H1 (cell line): ENCODE data around the gene RBM14. TPM values are rescaled to one million over a fixed set of nuclear protein-coding genes. Genes with fewer than 3 reads are reported as not detected.
A peak's percentile ranks its signal among the peaks of the same experiment; 100 is the strongest.

Source experiments
- ATF2 ChIP-seq: IDR thresholded peaks from 2 replicates; pipeline ENCODE4 v1.6.1; 2012; ENCODE audit warnings: low read length, inconsistent platforms
- BACH1 ChIP-seq: IDR thresholded peaks from 2 replicates; pipeline ENCODE4 v1.6.1; 2012; ENCODE audit warnings: low read length, improper control_type of control experiment
- CBX5 ChIP-seq: fragments of 300-800, 300-1000 bp; sonication (generic); IDR thresholded peaks from 2 replicates; pipeline ENCODE4 v1.7.1; 2016; ENCODE audit warnings: antibody characterized with exemption, low read length, low read depth
- CREB1 ChIP-seq: IDR thresholded peaks from 2 replicates; pipeline ENCODE4 v1.6.1; 2012; ENCODE audit warnings: inconsistent platforms
- CTCF ChIP-seq, 3 experiments: IDR thresholded peaks; 1 replicate in 2 of 3; 2 replicates in 1 of 3; pipeline versions ENCODE4 v1.5.1 to v1.6.1; 2011; ENCODE audit warnings: low read length in 3 of 3, mild to moderate bottlenecking in 3 of 3, inconsistent platforms in 2 of 3, low read depth in 1 of 3, moderate library complexity in 1 of 3; ENCODE audit not compliant: insufficient read depth in 1 of 3; ENCODE audit errors: control extremely low read depth in 1 of 3
- E2F6 ChIP-seq: IDR thresholded peaks from 2 replicates; pipeline ENCODE4 v1.6.1; 2012; ENCODE audit warnings: inconsistent platforms
- EP300 ChIP-seq, 2 experiments: IDR thresholded peaks; 1 replicate in 1 of 2; 2 replicates in 1 of 2; pipeline ENCODE4 v1.6.1; 2011 to 2012; ENCODE audit warnings: low read depth in 2 of 2, low read length in 2 of 2, mild to moderate bottlenecking in 2 of 2, borderline replicate concordance in 1 of 2, inconsistent platforms in 1 of 2, moderate library complexity in 1 of 2
- EZH2 ChIP-seq: fragments of 200-600 bp; sonication (generic); IDR thresholded peaks from 2 replicates; pipeline ENCODE4 v1.7.1; 2012; ENCODE audit warnings: low read depth, mild to moderate bottlenecking, moderate library complexity, low read length, inconsistent platforms; ENCODE audit not compliant: severe bottlenecking
- JUN ChIP-seq: IDR thresholded peaks from 2 replicates; pipeline ENCODE4 v1.6.1; 2011; ENCODE audit warnings: low read depth, mild to moderate bottlenecking, improper control_type of control experiment, low read length
- KDM5A ChIP-seq: fragments of 200-600 bp; IDR thresholded peaks from 2 replicates; pipeline ENCODE4 v1.7.1; 2012; ENCODE audit warnings: mild to moderate bottlenecking, low read length, inconsistent platforms, mixed read lengths
- MAX ChIP-seq: IDR thresholded peaks from 2 replicates; pipeline ENCODE4 v1.6.1; 2012; ENCODE audit warnings: inconsistent platforms
- POLR2AphosphoS5 ChIP-seq: IDR thresholded peaks from 2 replicates; pipeline ENCODE4 v1.6.1; 2011; ENCODE audit warnings: low read depth, low read length
- RBBP5 ChIP-seq: IDR thresholded peaks from 2 replicates; pipeline ENCODE4 v1.7.1; 2012; ENCODE audit warnings: low read depth, mild to moderate bottlenecking, inconsistent platforms, low read length, moderate library complexity, borderline replicate concordance
- SIN3A ChIP-seq, 2 experiments: IDR thresholded peaks in 1 of 2; conservative IDR thresholded peaks in 1 of 2; 2 replicates each; pipeline ENCODE4 v1.6.1; 2011 to 2012; ENCODE audit warnings: low read length in 2 of 2, improper control_type of control experiment in 1 of 2, low read depth in 1 of 2, mild to moderate bottlenecking in 1 of 2
- SP4 ChIP-seq: IDR thresholded peaks from 2 replicates; pipeline ENCODE4 v1.6.1; 2012; ENCODE audit warnings: low read length, inconsistent platforms
- TAF7 ChIP-seq: optimal IDR thresholded peaks from 2 replicates; pipeline ENCODE3; 2011; ENCODE audit warnings: low read depth, mild to moderate bottlenecking, inconsistent platforms, low read length, moderate library complexity, borderline replicate concordance
- TCF12 ChIP-seq: IDR thresholded peaks from 2 replicates; pipeline ENCODE4 v1.6.1; 2011; ENCODE audit warnings: low read depth, mild to moderate bottlenecking, low read length
- YY1 ChIP-seq: IDR thresholded peaks from 2 replicates; pipeline ENCODE4 v1.6.1; 2011; ENCODE audit warnings: low read depth, mild to moderate bottlenecking, low read length
- polyA plus RNA-seq, 7 experiments: library from polyadenylated mRNA; depleted of rRNA in 3 of 7; stranded (reverse) in 5 of 7; unstranded in 2 of 7; fragments of >200 nt in 5 of 7; fragments of 200-250 nt in 2 of 7; gene quantifications; 1 replicate in 5 of 7; 2 replicates in 1 of 7; 4 replicates in 1 of 7; pipeline versions ENCODE4 v1.2.1 to v1.2.3, GENCODE V29; 2011 to 2013; ENCODE audit warnings: missing spikeins in 2 of 7, mixed read lengths in 2 of 7
- total RNA-seq: library from RNA; stranded (reverse); fragmentation: NEBNext Ultra II Directional; extraction: Animal tissue kit (Norgen Biotek cat#: 25700); gene quantifications from 2 replicates; pipeline ENCODE4 v1.2.1, GENCODE V29; 2021

The RBM14 gene
- total and polyA plus RNA-seq, 2 of the 8 experiments (the other 6 are each of a cell fraction or from before 2014, with no cell fraction given) = 67.2 to 142 TPM

- TF ChIP-seq ATF2 = peak; percentile 74
- TF ChIP-seq BACH1 = peak; percentile 16; the same call in 1 of the 2 replicates
- TF ChIP-seq EP300 (IDR thresholded peaks at IDR 0.05; ENCODE audit: borderline replicate concordance in 1 of 2, low read depth in 2 of 2, low read length in 2 of 2) = no peak
- TF ChIP-seq RBBP5 = peak; percentile 75; the same call in 1 of the 2 replicates
- TF ChIP-seq MAX = peak; percentile 85
- TF ChIP-seq EZH2 = no peak
- TF ChIP-seq TAF7 = peak; percentile 96
- no peak for TF ChIP-seq JUN
- no peak for TF ChIP-seq CBX5
- peak; percentile 90 for TF ChIP-seq POLR2AphosphoS5
- TF ChIP-seq YY1 = 0 out of 2 replicates have a peak, but pooled peaks have one; percentile 16
- peak; percentile 89 for TF ChIP-seq CREB1
- TF ChIP-seq KDM5A = peak; percentile 39; the same call in 1 of the 2 replicates
- peak; percentile 86; the same call in 1 of the 2 replicates for TF ChIP-seq SP4
- TF ChIP-seq CTCF (IDR thresholded peaks at IDR 0.05; ENCODE audit: control extremely low read depth in 1 of 3, insufficient read depth in 1 of 3, low read depth in 1 of 3, low read length in 3 of 3) = no peak
- TF ChIP-seq SIN3A (conservative IDR thresholded peaks at IDR 0.05 in 1 of 2, IDR thresholded peaks at IDR 0.05 in 1 of 2; ENCODE audit: low read depth in 1 of 2, low read length in 2 of 2) = peak; percentile 74 to 90; a peak in 3 of 4 replicates
- TF ChIP-seq E2F6 = peak; percentile 80
- no peak for TF ChIP-seq TCF12
These were observed at the start of gene RBM14 (continued) for GRCh38 chr11:66616379-66617154.
